CD4-positive, alpha-beta T cell (primary cell): ENCODE data around the gene FLYWCH1. TPM values are rescaled to one million over a fixed set of nuclear protein-coding genes. Genes with fewer than 3 reads are reported as not detected.

Source experiments
- ATAC-seq: fragments of 200-7000 bp; cut with Tn5 transposase; one replicate; pipeline ENCODE4 v1.10.0; 2022; ENCODE audit warnings: mild to moderate bottlenecking; ENCODE audit not compliant: poor library complexity
- CTCF ChIA-PET: fragments of 350-600 bp; sonication (Branson Sonifier 250); formaldehyde crosslinking; loops from one replicate; lab custom pipeline; 2021; ENCODE audit warnings: antibody characterized with exemption, inconsistent platforms; lab: Charles Lee
- POLR2A ChIA-PET: fragments of 350-600 bp; sonication (Branson Sonifier 250); formaldehyde crosslinking; loops from one replicate; lab custom pipeline; 2021; ENCODE audit warnings: antibody characterized with exemption, inconsistent platforms; lab: Charles Lee
- DNase-seq, 14 experiments: peaks; one replicate each; pipeline ENCODE4 v3.0.0-alpha.2; 2013 to 2020; ENCODE audit warnings: mixed read lengths in 2 of 14
- H3K27ac ChIP-seq, 2 donors: one replicate each; pipeline versions ENCODE4 v1.5.1 to v1.7.0; 2013; ENCODE audit warnings: low read length in 2 of 2, low read depth in 1 of 2, mild to moderate bottlenecking in 1 of 2
- H3K27me3 ChIP-seq, 2 experiments: 1 replicate in 1 of 2; 2 replicates in 1 of 2; pipeline versions ENCODE4 v1.6.1 to v1.7.0; 2013; ENCODE audit warnings: low read length in 2 of 2, control low read depth in 1 of 2, mild to moderate bottlenecking in 1 of 2, moderate library complexity in 1 of 2; ENCODE audit not compliant: insufficient read depth in 2 of 2, control insufficient read depth in 1 of 2
- H3K36me3 ChIP-seq: one replicate; pipeline ENCODE4 v1.6.1; 2013; ENCODE audit warnings: low read length, control low read depth; ENCODE audit not compliant: insufficient read depth
- H3K4me1 ChIP-seq: one replicate; pipeline ENCODE4 v1.6.1; 2013; ENCODE audit warnings: low read length, control low read depth; ENCODE audit not compliant: insufficient read depth
- H3K4me3 ChIP-seq: one replicate; pipeline ENCODE4 v1.5.1; 2013; ENCODE audit warnings: mild to moderate bottlenecking, low read length, moderate library complexity
- H3K9me3 ChIP-seq, 2 experiments: 1 replicate in 1 of 2; 2 replicates in 1 of 2; pipeline versions ENCODE4 v1.6.1 to v1.7.0; 2013; ENCODE audit warnings: low read length in 2 of 2, mild to moderate bottlenecking in 2 of 2, control low read depth in 1 of 2, moderate library complexity in 1 of 2; ENCODE audit not compliant: control insufficient read depth in 1 of 2, insufficient read depth in 1 of 2
- H3K27ac Mint-ChIP-seq: one replicate; pipeline ENCODE4 v1.8.0; 2020; ENCODE audit warnings: mixed read lengths
- H3K27me3 Mint-ChIP-seq: one replicate; pipeline ENCODE4 v1.8.0; 2021; ENCODE audit warnings: mixed read lengths
- H3K36me3 Mint-ChIP-seq: one replicate; pipeline ENCODE4 v1.8.0; 2021; ENCODE audit warnings: low read depth, mixed read lengths
- H3K4me1 Mint-ChIP-seq: one replicate; pipeline ENCODE4 v1.8.0; 2021; ENCODE audit warnings: low read depth, mixed read lengths
- H3K4me3 Mint-ChIP-seq: one replicate; pipeline ENCODE4 v1.8.0; 2020; ENCODE audit warnings: mild to moderate bottlenecking, mixed read lengths
- H3K9me3 Mint-ChIP-seq: one replicate; pipeline ENCODE4 v1.8.0; 2020; ENCODE audit warnings: mixed read lengths
- intact Hi-C, 2 experiments: fragments of 100-400 bp; cut with DNase I in 1 of 2; cut with micrococcal nuclease in 1 of 2; formaldehyde crosslinking; loops; one replicate each; pipeline versions ENCODE4 v1.15.1 to v1.9.0; 2023 to 2025; cut with DNase I, micrococcal nuclease
- total RNA-seq, 174 experiments: library from RNA in 2 of 174; stranded (reverse) in 2 of 174; gene quantifications; one replicate each; pipeline ENCODE4 v1.2.3 and lab custom pipeline; 2021 to 2026
- TF ChIP-seq, protein P1 (sequence below): fragments of 200-600 bp; IDR thresholded peaks from one replicate; pipeline ENCODE4 v1.8.0; 2022; ENCODE audit warnings: antibody characterized with exemption, mild to moderate bottlenecking

The FLYWCH1 gene
- total RNA-seq, 2 experiments from 2014 or later, result 84.8 to 97.0 TPM

- Histone ChIP-seq H3K27ac (no peak overlapping the region), H3K4me3 (no peak overlapping the region), H3K36me3 (no peaks in the 10 kb centered on the region), H3K27me3 (peaks cover 15 to 20% of the 10 kb centered on the region in 2 experiments), H3K9me3 (peaks cover 0 to 7% of the 10 kb centered on the region in 2 experiments), H3K4me1 (peaks cover 6% of the 10 kb centered on the region)
- Mint-ChIP-seq H3K27ac (no peak overlapping the region), H3K27me3 (peaks cover 10% of the 10 kb centered on the region), H3K36me3 (peaks cover under 1% of the 10 kb centered on the region), H3K4me1 (no peaks in the 10 kb centered on the region), H3K4me3 (no peak overlapping the region), H3K9me3 (no peaks in the 10 kb centered on the region)
- ChIA-PET CTCF (no interaction called here), POLR2A (no interaction called here)
- TF ChIP-seq, protein P1, sequence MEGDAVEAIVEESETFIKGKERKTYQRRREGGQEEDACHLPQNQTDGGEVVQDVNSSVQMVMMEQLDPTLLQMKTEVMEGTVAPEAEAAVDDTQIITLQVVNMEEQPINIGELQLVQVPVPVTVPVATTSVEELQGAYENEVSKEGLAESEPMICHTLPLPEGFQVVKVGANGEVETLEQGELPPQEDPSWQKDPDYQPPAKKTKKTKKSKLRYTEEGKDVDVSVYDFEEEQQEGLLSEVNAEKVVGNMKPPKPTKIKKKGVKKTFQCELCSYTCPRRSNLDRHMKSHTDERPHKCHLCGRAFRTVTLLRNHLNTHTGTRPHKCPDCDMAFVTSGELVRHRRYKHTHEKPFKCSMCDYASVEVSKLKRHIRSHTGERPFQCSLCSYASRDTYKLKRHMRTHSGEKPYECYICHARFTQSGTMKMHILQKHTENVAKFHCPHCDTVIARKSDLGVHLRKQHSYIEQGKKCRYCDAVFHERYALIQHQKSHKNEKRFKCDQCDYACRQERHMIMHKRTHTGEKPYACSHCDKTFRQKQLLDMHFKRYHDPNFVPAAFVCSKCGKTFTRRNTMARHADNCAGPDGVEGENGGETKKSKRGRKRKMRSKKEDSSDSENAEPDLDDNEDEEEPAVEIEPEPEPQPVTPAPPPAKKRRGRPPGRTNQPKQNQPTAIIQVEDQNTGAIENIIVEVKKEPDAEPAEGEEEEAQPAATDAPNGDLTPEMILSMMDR, result no peak
- intact Hi-C loops, result no loop called here
- ATAC-seq (no peak), DNase-seq (peak in 1 of 14 experiments; percentile 26)
Observed at GRCh38 chr16:2954656-2955381, 43.1 kb downstream of the FLYWCH1 start.

GRCh38 chr16:2955438-2955778, 43.7 kb downstream of the FLYWCH1 start:
- Histone ChIP-seq H3K9me3 (peaks cover 0 to 7% of the 10 kb centered on the region in 2 experiments), H3K4me3 (no peak overlapping the region), H3K27me3 (peaks cover 15 to 20% of the 10 kb centered on the region in 2 experiments), H3K36me3 (no peaks in the 10 kb centered on the region), H3K4me1 (peaks cover 6% of the 10 kb centered on the region), H3K27ac (no peak overlapping the region)
- Mint-ChIP-seq H3K9me3 (no peaks in the 10 kb centered on the region), H3K4me1 (no peaks in the 10 kb centered on the region), H3K4me3 (no peak overlapping the region), H3K27ac (no peak overlapping the region), H3K27me3 (peaks cover 10% of the 10 kb centered on the region), H3K36me3 (no peaks in the 10 kb centered on the region)
- ChIA-PET POLR2A (no interaction called here), CTCF (no interaction called here)
- TF ChIP-seq, protein P1, result no peak
- intact Hi-C loops, result no loop called here
- peak in 1 of 14 experiments; percentile 16 for DNase-seq
- ATAC-seq, result no peak

GRCh38 chr16:2955779-2956578, 44.2 kb downstream of the FLYWCH1 start:
- H3K9me3 ChIP-seq, result peaks cover 0 to 7% of the 10 kb centered on the region in 2 experiments
- no peak overlapping the region for H3K27ac ChIP-seq
- H3K4me3 ChIP-seq, result no peak overlapping the region
- DNase-seq (peak in 1 of 14 experiments; percentile 35), ATAC-seq (no peak)
- Mint-ChIP-seq H3K36me3 (no peaks in the 10 kb centered on the region), H3K27ac (no peak overlapping the region), H3K4me1 (no peaks in the 10 kb centered on the region), H3K4me3 (no peak overlapping the region), H3K27me3 (peaks cover 10% of the 10 kb centered on the region), H3K9me3 (no peaks in the 10 kb centered on the region)
- ChIA-PET POLR2A (no interaction called here), CTCF (no interaction called here)
- peaks cover 6% of the 10 kb centered on the region for H3K4me1 ChIP-seq
- H3K36me3 ChIP-seq, result no peaks in the 10 kb centered on the region
- intact Hi-C loops, result no loop called here
- TF ChIP-seq, protein P1, result no peak
- H3K27me3 ChIP-seq, result peaks cover 20% of the 10 kb centered on the region in 2 experiments
